Activated naive CD4-positive, alpha-beta T cell treated with anti-CD3 and anti-CD28 coated beads, Interleukin-2, amount 10 ng/mL, durations not matched to agents 7 days and 5 days (primary cell): ENCODE results near the gene GRM1.

Experiments used
- CTCF ChIA-PET: fragments of 350-600 bp; sonication (Branson Sonifier 250); formaldehyde crosslinking; loops from one replicate; lab custom pipeline; 2021; ENCODE audit warnings: antibody characterized with exemption; lab: Charles Lee
- DNase-seq: peaks from one replicate; pipeline ENCODE4 v3.0.0-alpha.2; 2020
- H3K27ac Mint-ChIP-seq: one replicate; pipeline ENCODE4 v1.8.0; 2021; ENCODE audit warnings: mild to moderate bottlenecking, moderate library complexity, mixed read lengths
- H3K27me3 Mint-ChIP-seq: one replicate; pipeline ENCODE4 v1.8.0; 2021; ENCODE audit warnings: mild to moderate bottlenecking, mixed read lengths
- H3K36me3 Mint-ChIP-seq: one replicate; pipeline ENCODE4 v1.8.0; 2021; ENCODE audit warnings: mixed read lengths
- H3K4me1 Mint-ChIP-seq: one replicate; pipeline ENCODE4 v1.8.0; 2021; ENCODE audit warnings: mixed read lengths
- H3K4me3 Mint-ChIP-seq: one replicate; pipeline ENCODE4 v1.8.0; 2021; ENCODE audit warnings: mild to moderate bottlenecking, moderate library complexity, mixed read lengths
- H3K9me3 Mint-ChIP-seq: one replicate; pipeline ENCODE4 v1.8.0; 2021; ENCODE audit warnings: mixed read lengths

The GRM1 gene

DNA sequence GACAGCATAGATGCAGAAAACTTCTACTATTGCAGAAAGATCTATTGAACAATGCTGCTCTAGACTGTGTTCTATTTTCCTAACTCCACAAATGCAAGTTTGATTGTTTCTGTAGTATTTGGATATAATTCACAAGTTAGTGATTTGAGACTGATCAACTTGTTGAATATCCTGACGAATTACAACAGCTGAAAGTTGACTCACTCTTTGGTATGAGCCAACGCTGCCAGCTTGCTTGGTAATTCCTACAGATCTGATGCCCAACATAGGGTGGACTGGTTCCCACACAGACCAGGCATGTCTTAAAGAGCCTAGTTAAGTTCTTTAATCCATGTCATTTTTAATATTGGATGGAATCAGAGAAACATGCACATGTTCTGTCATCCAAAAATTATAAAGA is 283.7 kb downstream of the GRM1 start:
- Mint-ChIP-seq H3K27ac (no peak overlapping the region), H3K27me3 (no peaks in the 10 kb centered on the region), H3K4me1 (no peaks in the 10 kb centered on the region), H3K4me3 (no peak overlapping the region), H3K9me3 (no peaks in the 10 kb centered on the region), H3K36me3 (no peaks in the 10 kb centered on the region)
- CTCF ChIA-PET, result no interaction called here
- no peak for DNase-seq

DNA sequence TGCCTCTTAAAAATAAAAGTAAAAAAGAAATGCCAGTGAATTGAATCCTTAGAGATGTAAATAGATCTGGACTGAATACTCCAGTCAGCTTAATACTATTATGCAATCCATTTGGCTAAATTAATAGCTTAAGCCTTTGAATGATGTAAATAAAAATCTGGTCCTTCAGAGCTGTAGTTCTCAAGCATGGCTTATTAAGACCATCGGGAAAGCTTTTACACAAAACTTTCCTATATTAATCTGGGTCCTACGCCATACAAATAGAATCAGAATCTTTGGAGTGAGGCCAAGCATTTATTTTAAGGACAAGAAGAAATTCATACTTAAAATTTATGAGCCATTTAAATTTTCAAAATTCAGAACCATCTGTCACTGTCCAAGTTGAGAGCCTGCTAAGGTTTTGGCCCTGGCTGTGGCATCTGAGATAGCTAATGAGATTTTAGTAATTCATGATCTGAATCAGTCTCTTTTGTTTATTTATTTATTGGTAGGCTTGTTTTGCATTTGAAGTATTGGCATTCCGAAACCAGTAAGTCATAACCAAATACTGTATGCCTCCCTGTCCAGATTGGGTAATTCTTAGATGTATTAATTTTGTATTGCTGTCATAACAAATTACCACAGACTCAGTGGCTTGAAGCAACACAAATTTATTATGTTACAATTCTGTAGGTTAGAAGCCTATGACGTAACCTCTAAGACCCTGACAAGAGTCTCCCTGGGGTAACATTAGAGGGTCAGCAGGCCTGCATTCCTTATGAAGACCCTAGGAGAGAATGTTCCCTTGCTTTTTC is 286.7 kb downstream of the GRM1 start:
- Mint-ChIP-seq H3K36me3 (no peaks in the 10 kb centered on the region), H3K27ac (no peak overlapping the region), H3K9me3 (no peaks in the 10 kb centered on the region), H3K4me3 (no peak overlapping the region), H3K4me1 (no peaks in the 10 kb centered on the region), H3K27me3 (no peaks in the 10 kb centered on the region)
- CTCF ChIA-PET, result interaction anchor here (0.5 kb wide), 1 partner anchor 9 kb away, joined by 3 read pairs; no protein-coding TSS in a partner anchor
- no peak for DNase-seq

DNA sequence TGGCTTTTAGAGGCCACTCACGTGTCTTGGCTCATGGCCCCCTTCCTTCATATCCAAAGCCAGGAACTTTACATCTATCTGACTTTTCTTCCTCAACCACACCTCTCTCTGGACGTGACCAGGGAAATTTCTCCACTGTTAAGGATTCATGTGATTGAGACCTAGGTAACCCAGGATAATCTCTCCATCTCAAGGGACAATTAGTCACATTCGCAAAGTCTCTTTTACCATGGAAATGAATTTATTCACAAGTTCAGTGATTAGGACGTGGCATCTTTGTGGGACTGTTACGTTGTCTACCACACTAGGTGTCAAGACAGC is 287.3 kb downstream of the GRM1 start:
- CTCF ChIA-PET, result no interaction called here
- H3K9me3 Mint-ChIP-seq, result no peaks in the 10 kb centered on the region
- DNase-seq, result no peak
- no peaks in the 10 kb centered on the region for H3K4me1 Mint-ChIP-seq
- no peaks in the 10 kb centered on the region for H3K27me3 Mint-ChIP-seq
- H3K36me3 Mint-ChIP-seq, result no peaks in the 10 kb centered on the region
- no peak overlapping the region for H3K27ac Mint-ChIP-seq
- no peak overlapping the region for H3K4me3 Mint-ChIP-seq

DNA sequence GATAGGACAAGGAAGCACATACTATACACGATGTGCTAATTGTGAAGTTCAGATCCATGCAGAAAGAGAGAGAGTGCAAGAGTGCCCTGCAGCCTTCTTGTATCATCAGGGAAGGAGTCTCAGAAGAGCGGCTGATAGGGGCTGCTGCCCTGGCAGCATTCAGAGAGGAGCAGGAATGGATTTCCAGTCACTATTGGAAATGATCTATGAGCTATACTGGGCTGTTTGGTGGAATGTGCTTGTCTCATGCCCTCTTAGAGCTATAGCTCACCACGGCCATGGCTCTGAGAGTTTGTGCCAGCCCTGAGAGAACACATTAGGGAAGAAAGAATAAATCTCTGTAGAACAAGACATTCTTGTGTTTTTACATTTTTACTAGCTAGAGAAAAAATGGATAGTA is 302.2 kb downstream of the GRM1 start:
- no peak overlapping the region for H3K4me3 Mint-ChIP-seq
- no peak for DNase-seq
- no peaks in the 10 kb centered on the region for H3K36me3 Mint-ChIP-seq
- no peaks in the 10 kb centered on the region for H3K4me1 Mint-ChIP-seq
- no peak overlapping the region for H3K27ac Mint-ChIP-seq
- no peaks in the 10 kb centered on the region for H3K9me3 Mint-ChIP-seq
- H3K27me3 Mint-ChIP-seq, result no peaks in the 10 kb centered on the region
- CTCF ChIA-PET, result no interaction called here

DNA sequence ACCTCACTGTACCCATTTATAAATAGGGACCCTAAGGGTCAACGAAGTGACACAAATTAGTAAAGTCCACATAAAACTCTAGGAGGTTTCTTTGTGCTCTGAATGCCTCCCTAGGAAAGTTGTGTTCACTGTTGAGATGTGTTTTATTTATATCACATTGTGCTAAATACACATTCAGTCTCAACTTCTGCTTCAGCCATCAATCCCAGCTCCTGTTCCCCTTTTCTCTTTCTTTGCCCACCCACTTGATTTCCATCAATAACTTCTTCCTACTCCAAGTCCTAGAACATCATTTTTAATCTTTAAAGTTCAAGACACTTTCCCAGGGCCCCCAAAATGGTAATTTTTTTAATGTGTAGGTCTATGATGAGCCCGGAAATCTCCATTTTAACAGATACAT is 306.5 kb downstream of the GRM1 start:
- CTCF ChIA-PET, result no interaction called here
- no peak overlapping the region for H3K4me3 Mint-ChIP-seq
- no peaks in the 10 kb centered on the region for H3K4me1 Mint-ChIP-seq
- no peaks in the 10 kb centered on the region for H3K9me3 Mint-ChIP-seq
- no peak overlapping the region for H3K27ac Mint-ChIP-seq
- no peaks in the 10 kb centered on the region for H3K36me3 Mint-ChIP-seq
- H3K27me3 Mint-ChIP-seq, result no peaks in the 10 kb centered on the region
- DNase-seq, result no peak

DNA sequence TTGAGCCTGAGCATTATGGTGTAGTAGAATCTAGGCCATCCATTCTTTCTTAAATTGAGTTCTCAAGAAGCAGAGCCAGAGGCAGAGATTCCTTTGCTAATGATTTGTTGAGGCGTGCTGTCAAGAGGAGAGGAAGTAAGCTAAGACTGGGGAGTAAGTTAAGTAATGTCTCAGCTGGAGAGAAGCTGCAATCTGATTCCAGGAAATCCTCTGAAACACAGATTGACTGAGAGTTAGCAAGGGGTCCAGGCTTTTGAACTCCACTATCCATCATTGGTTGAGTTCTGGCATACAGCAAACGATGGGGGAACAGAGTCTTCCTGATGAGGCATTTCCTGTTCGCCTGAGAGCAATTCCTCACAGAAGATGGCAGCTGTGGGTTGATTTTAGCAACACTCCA is 307.3 kb downstream of the GRM1 start:
- CTCF ChIA-PET, result no interaction called here
- Mint-ChIP-seq H3K27me3 (no peaks in the 10 kb centered on the region), H3K4me1 (no peaks in the 10 kb centered on the region), H3K4me3 (no peak overlapping the region), H3K27ac (no peak overlapping the region), H3K9me3 (no peaks in the 10 kb centered on the region), H3K36me3 (no peaks in the 10 kb centered on the region)
- no peak for DNase-seq

DNA sequence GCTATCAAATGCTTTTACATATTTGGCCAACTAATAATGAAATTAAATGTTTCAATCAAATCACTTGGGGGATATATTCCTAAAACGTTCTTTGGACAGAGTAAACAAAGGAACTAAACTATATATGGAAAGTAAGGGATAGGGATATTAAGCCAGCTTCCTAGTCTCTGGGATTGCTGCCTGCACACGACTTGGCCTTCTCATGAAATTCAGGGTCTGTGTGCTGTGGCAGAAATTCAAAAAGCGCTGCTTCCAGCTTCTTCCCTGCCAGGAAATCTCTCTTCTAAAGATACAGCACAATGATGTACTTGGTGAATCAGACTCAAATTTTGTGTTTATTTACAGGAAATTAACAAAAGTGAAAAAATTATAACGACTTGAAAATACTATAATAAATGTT is 308.5 kb downstream of the GRM1 start:
- no peak for DNase-seq
- H3K4me1 Mint-ChIP-seq, result no peaks in the 10 kb centered on the region
- CTCF ChIA-PET, result no interaction called here
- no peaks in the 10 kb centered on the region for H3K9me3 Mint-ChIP-seq
- H3K36me3 Mint-ChIP-seq, result no peaks in the 10 kb centered on the region
- H3K27me3 Mint-ChIP-seq, result no peaks in the 10 kb centered on the region
- no peak overlapping the region for H3K27ac Mint-ChIP-seq
- no peak overlapping the region for H3K4me3 Mint-ChIP-seq

DNA sequence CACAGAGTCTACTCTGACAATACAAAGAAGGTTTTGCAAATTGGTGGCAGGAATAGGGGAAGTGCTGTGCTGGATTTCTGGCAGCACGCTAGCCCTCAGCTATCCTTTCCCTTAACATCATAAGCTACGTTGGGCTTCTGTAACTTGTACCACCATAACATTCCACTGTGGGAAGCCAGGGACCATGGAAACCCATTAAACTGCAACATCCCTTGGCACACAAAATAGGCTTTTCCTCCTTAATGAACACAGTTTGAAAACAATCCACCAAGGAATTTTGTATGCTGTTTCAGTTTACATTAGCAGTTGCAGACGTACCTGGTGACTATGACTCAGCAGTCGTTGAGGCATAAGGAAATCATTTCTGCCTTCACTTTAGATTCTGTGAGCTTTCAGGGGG is 310.9 kb downstream of the GRM1 start:
- no peaks in the 10 kb centered on the region for H3K9me3 Mint-ChIP-seq
- no peak overlapping the region for H3K27ac Mint-ChIP-seq

DNA sequence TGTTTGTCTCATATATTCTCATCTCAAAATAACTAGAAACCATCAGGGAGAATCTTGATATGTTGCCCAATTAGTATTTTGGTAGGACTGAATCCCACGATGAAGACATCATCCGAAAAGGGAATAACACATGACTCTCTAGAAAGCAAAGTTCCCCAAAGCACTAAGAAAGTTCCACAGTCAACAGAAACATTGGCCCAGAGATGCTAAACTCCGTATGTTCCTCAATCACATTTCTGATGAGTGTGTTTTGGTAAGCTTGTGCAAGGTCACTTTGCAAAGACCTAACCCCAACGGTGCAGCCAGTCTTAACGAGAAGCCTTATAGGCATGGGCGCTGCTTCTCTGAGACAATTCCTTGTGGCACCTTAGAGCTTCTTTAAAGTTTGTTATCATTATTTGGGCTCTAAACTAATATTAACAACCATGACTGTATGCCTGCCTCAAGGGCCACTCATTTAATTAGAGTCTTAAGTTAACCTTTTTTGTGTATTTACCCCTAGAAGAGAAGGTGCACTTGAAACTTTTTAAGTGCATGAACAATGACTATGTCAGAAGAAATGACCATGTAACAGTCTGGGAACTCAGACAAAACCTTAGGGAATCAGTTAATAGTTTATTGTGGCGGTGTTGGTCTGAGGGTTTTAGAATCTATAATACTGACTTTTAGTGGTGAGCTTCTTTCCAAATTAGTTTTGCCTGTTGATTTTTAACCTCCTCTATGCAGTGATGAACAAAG is 312.8 kb downstream of the GRM1 start:
- Mint-ChIP-seq H3K4me3 (no peak overlapping the region), H3K4me1 (no peaks in the 10 kb centered on the region), H3K36me3 (no peaks in the 10 kb centered on the region), H3K9me3 (no peaks in the 10 kb centered on the region), H3K27ac (no peak overlapping the region), H3K27me3 (no peaks in the 10 kb centered on the region)
- CTCF ChIA-PET, result no interaction called here
- DNase-seq, result no peak

More for the DNA sequence above, 310.9 kb downstream of the GRM1 start:
- Mint-ChIP-seq H3K4me3 (no peak overlapping the region), H3K4me1 (no peaks in the 10 kb centered on the region), H3K27me3 (no peaks in the 10 kb centered on the region), H3K36me3 (no peaks in the 10 kb centered on the region)
- CTCF ChIA-PET, result no interaction called here
- no peak for DNase-seq

DNA sequence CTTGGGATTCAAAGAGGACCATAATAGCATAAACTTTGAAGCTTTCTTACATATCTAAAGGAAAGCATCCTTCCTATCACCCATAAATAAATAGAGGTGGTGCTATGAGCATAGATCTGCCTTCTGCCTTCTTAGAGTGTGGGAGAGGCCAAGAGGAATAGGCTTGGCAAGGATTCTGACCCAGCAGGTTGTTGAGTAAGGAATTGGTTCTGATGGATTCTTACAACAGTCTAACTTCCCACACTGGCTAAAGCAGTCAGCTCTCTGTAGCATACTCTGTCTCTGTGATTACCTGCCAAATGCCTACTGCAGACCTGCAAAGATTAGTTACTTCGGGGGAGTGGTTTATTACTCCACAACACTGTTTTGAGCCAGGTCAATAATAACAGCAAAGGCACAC is 316.7 kb downstream of the GRM1 start:
- no peak for DNase-seq
- Mint-ChIP-seq H3K36me3 (no peaks in the 10 kb centered on the region), H3K4me3 (no peak overlapping the region), H3K4me1 (no peaks in the 10 kb centered on the region), H3K9me3 (no peaks in the 10 kb centered on the region), H3K27me3 (no peaks in the 10 kb centered on the region), H3K27ac (no peak overlapping the region)
- CTCF ChIA-PET, result no interaction called here

DNA sequence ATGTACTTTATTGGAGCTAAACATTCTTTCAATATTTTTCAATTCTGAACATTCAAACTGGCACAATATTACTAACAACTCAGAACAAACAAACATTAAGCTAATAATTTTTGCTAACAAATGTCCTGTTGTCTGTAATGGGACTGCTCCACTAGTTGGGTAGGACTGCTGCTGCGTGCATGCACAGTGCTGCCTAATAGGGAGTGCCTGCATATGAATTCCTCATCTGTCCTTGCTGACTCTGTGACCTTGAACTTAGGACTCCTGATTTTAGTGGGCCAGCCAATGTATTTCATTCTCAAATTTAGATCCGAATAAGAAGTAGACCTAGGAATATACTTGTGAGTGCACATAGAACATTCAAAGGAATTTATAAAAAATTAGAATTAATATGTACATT is 318.2 kb downstream of the GRM1 start:
- no peak for DNase-seq
- Mint-ChIP-seq H3K36me3 (no peaks in the 10 kb centered on the region), H3K27me3 (no peaks in the 10 kb centered on the region), H3K27ac (no peak overlapping the region), H3K4me3 (no peak overlapping the region), H3K4me1 (no peaks in the 10 kb centered on the region), H3K9me3 (no peaks in the 10 kb centered on the region)
- CTCF ChIA-PET, result no interaction called here

DNA sequence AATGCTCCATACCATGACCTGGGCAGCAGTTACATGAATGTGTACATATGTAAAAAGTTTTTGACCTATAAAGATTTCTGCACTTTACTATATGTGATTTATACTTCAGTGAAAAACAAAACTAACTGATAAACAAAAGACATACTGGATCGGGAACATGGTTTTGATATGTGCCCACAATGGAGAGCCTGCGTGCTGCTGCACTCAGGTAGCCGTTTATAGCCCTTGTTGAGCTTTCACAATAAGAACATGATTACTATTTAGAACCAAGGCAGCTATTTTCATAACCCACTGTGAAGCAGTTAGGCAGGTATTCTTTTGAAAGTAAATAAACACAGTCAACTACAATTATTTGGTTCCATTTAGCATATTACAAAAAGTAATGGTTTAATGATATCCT is 318.8 kb downstream of the GRM1 start:
- CTCF ChIA-PET, result no interaction called here
- Mint-ChIP-seq H3K27ac (no peak overlapping the region), H3K4me3 (no peak overlapping the region), H3K4me1 (no peaks in the 10 kb centered on the region), H3K27me3 (no peaks in the 10 kb centered on the region), H3K9me3 (no peaks in the 10 kb centered on the region), H3K36me3 (no peaks in the 10 kb centered on the region)
- DNase-seq, result no peak

DNA sequence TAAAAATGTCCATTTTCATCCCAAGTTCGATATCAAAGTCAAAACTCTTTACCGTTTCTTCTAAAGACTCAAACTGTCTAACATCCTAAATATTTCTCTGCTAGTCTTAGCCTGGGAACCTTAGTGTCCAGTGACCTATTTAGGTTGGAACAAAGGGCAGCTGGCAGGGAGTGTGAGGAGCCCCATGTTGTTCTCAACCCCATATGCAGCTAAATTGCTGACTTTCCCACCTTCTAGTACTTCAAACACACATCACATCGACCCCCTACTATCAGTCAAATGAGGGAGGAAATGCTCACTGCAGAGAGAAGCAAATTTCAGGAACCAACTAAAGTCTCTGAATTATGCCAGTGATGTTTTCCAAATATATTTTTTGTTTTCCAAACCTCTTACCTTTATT is 322.2 kb downstream of the GRM1 start:
- DNase-seq, result no peak
- H3K9me3 Mint-ChIP-seq, result no peaks in the 10 kb centered on the region
- no peak overlapping the region for H3K27ac Mint-ChIP-seq
- H3K27me3 Mint-ChIP-seq, result no peaks in the 10 kb centered on the region
- no peaks in the 10 kb centered on the region for H3K36me3 Mint-ChIP-seq
- H3K4me1 Mint-ChIP-seq, result no peaks in the 10 kb centered on the region
- CTCF ChIA-PET, result interaction anchor here (0.7 kb wide), 1 partner anchor 1025 kb away, joined by 3 read pairs; no protein-coding TSS in a partner anchor
- H3K4me3 Mint-ChIP-seq, result no peak overlapping the region

DNA sequence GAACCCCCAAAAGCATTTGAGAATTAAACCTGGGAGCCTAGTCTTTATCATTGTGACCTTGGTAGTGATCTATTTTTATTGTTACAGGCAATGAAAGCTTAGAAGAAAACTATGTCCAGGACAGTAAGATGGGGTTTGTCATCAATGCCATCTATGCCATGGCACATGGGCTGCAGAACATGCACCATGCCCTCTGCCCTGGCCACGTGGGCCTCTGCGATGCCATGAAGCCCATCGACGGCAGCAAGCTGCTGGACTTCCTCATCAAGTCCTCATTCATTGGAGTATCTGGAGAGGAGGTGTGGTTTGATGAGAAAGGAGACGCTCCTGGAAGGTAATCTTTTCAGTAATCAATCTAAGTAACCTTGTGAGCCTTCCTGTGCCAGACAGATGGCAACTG is 323.3 kb downstream of the GRM1 start:
- Mint-ChIP-seq H3K4me1 (no peaks in the 10 kb centered on the region), H3K27me3 (no peaks in the 10 kb centered on the region), H3K9me3 (no peaks in the 10 kb centered on the region), H3K27ac (no peak overlapping the region), H3K36me3 (no peaks in the 10 kb centered on the region), H3K4me3 (no peak overlapping the region)
- CTCF ChIA-PET, result no interaction called here
- DNase-seq, result no peak

DNA sequence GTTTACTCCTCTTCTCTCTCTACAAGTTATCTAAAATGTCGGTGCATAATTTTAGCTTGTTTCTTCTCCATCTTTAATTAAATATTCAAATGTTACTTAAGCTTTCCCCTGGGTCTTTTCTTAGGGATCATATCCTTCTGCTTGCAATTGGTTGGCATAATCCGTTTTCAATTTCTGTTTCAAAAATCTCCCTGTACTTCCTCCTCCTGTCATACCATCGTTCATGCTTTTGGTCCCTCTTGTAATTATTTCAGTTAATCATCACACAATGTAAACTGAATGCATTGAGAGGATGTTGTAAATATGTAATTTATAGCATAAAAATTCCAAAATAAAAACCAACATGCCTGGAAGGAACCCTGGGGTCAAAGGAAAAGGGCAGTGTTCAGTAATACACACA is 325.6 kb downstream of the GRM1 start:
- no peak overlapping the region for H3K27ac Mint-ChIP-seq
- no peaks in the 10 kb centered on the region for H3K4me1 Mint-ChIP-seq
- no peak overlapping the region for H3K4me3 Mint-ChIP-seq
- CTCF ChIA-PET, result interaction anchor here (1.1 kb wide), 1 partner anchor 18 kb away, joined by 3 read pairs; no protein-coding TSS in a partner anchor
- no peak for DNase-seq
- no peaks in the 10 kb centered on the region for H3K9me3 Mint-ChIP-seq
- no peaks in the 10 kb centered on the region for H3K36me3 Mint-ChIP-seq
- H3K27me3 Mint-ChIP-seq, result no peaks in the 10 kb centered on the region
